ENCODE results near the gene APELA. TPM values are rescaled to one million over a fixed set of nuclear protein-coding genes. Genes with fewer than 3 reads are reported as not detected.
"Not testable (repeated sequence)": the region's sequence is repeated elsewhere in the genome, so short reads cannot be mapped to it uniquely, and the experiment has no call there.

The APELA gene
- total and polyA plus RNA-seq, 3 donors from 2014 or later = not detected

DNA sequence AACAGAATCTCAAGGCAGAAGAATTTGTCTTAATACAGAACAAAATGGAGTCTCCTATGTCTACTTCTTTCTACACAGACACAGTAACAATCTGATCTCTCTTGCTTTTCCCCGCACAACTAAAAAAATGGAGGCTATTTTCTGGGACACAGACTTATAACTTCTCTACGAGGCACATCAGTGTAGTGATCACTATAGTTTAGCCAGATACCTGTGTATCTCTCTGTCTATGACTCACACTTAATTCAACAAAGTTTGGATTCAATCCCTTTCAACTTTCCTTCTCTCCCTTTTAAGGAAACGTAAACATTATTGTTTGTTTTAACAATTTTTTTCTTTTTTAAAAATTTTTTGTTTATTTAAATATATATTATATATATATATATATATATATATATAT is 29.4 kb downstream of the APELA start:
- Histone ChIP-seq H3K27me3 (no peaks in the 10 kb centered on the region), H3K36me3 (ENCODE audit: low read depth, missing control alignments) (no peaks in the 10 kb centered on the region), H3K4me3 (no peak overlapping the region), H3K4me1 (no peaks in the 10 kb centered on the region), H3K27ac (no peak overlapping the region), H3K9me3 (no peaks in the 10 kb centered on the region)
- intact Hi-C loops (cut with DNase I; ENCODE audit: low total_unique reads) = no loop called here
- WGBS, 2 donors = 60 to 83% methylated on average over 3 of the region's 3 CpGs
- DNase-seq = no peak
- TF ChIP-seq, protein P1, sequence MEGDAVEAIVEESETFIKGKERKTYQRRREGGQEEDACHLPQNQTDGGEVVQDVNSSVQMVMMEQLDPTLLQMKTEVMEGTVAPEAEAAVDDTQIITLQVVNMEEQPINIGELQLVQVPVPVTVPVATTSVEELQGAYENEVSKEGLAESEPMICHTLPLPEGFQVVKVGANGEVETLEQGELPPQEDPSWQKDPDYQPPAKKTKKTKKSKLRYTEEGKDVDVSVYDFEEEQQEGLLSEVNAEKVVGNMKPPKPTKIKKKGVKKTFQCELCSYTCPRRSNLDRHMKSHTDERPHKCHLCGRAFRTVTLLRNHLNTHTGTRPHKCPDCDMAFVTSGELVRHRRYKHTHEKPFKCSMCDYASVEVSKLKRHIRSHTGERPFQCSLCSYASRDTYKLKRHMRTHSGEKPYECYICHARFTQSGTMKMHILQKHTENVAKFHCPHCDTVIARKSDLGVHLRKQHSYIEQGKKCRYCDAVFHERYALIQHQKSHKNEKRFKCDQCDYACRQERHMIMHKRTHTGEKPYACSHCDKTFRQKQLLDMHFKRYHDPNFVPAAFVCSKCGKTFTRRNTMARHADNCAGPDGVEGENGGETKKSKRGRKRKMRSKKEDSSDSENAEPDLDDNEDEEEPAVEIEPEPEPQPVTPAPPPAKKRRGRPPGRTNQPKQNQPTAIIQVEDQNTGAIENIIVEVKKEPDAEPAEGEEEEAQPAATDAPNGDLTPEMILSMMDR (IDR thresholded peaks at IDR 0.05) = no peak
- no peak for TF ChIP-seq POLR2A (IDR thresholded peaks at IDR 0.05)

GRCh38 chr4:164913506-164913905 is 36.5 kb downstream of the APELA start:
- H3K9me3 ChIP-seq; H3K27me3 ChIP-seq; H3K27ac ChIP-seq; H3K36me3 ChIP-seq (ENCODE audit: low read depth, missing control alignments); DNase-seq; H3K4me3 ChIP-seq; intact Hi-C loops (cut with DNase I; ENCODE audit: low total_unique reads); H3K4me1 ChIP-seq: not testable (repeated sequence)
- 84 to 94% methylated on average over 2 of the region's 2 CpGs for WGBS, 2 donors

DNA sequence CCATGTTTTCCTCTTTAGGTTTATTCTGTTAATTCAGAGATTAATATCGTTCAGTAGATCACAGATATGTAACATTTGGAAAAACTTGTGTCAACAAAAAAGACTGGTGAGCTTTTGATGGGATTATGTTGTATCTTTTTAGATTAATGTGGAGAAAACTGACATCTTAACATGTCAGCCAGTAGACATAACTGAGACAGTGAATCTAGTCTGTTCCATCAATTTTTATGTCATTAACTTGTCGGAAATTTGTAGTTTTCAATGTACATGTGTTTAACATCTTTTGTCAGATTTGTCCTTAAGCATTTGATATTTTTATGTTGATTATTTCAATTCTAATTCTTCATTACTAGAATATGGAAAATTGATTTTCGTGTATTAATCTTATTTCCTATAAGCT is 42.0 kb downstream of the APELA start:
- H3K27ac ChIP-seq = no peak overlapping the region
- 76 to 78% methylated on average over 3 of the region's 3 CpGs for WGBS, 2 donors

GRCh38 chr4:164924670-164925238 is 47.8 kb downstream of the APELA start:
- DNase-seq = no peak
- WGBS, 2 donors = 85 to 94% methylated on average over 3 of the region's 3 CpGs
- TF ChIP-seq, protein P1 (IDR thresholded peaks at IDR 0.05) = no peak
- TF ChIP-seq POLR2A (IDR thresholded peaks at IDR 0.05) = no peak
- intact Hi-C loops (cut with DNase I; ENCODE audit: low total_unique reads) = no loop called here
- no peaks in the 10 kb centered on the region for H3K36me3 ChIP-seq (ENCODE audit: low read depth, missing control alignments)
- no peaks in the 10 kb centered on the region for H3K27me3 ChIP-seq
- H3K4me3 ChIP-seq = no peak overlapping the region
- H3K9me3 ChIP-seq = no peaks in the 10 kb centered on the region
- H3K27ac ChIP-seq = no peak overlapping the region
- no peaks in the 10 kb centered on the region for H3K4me1 ChIP-seq

More for the DNA sequence above, 42.0 kb downstream of the APELA start:
- no peaks in the 10 kb centered on the region for H3K9me3 ChIP-seq
- DNase-seq = no peak
- no peaks in the 10 kb centered on the region for H3K27me3 ChIP-seq
- intact Hi-C loops (cut with DNase I; ENCODE audit: low total_unique reads) = no loop called here
- no peak overlapping the region for H3K4me3 ChIP-seq
- no peaks in the 10 kb centered on the region for H3K36me3 ChIP-seq (ENCODE audit: low read depth, missing control alignments)
- H3K4me1 ChIP-seq = no peaks in the 10 kb centered on the region
- TF ChIP-seq, protein P1 (IDR thresholded peaks at IDR 0.05) = no peak
- TF ChIP-seq POLR2A (IDR thresholded peaks at IDR 0.05) = no peak

DNA sequence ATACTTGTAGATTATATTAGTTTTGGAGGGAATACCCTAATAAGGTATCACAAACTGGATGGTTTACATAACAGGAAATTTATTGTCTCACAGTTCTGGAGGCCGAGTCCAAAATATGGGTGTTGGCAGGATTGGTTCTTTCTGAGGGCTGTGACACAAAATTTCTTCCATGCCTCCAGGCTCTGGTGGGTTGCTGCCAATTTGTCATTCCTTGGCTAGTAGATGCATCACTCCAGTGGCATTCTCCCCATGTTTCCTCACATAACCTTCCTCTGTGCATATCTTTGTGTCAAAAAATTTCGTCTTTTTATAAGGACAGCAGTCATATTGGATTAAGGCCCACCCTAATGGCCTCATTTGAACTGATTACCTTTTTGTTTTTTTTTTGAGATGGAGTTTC is 49.3 kb downstream of the APELA start:
- Histone ChIP-seq H3K36me3 (ENCODE audit: low read depth, missing control alignments) (no peaks in the 10 kb centered on the region), H3K27me3 (no peaks in the 10 kb centered on the region), H3K9me3 (no peaks in the 10 kb centered on the region), H3K4me3 (no peak overlapping the region), H3K4me1 (no peaks in the 10 kb centered on the region), H3K27ac (no peak overlapping the region)
- 87 to 90% methylated on average over 2 of the region's 2 CpGs for WGBS, 2 donors
- intact Hi-C loops (cut with DNase I; ENCODE audit: low total_unique reads) = no loop called here
- no peak for DNase-seq
- TF ChIP-seq, protein P1 (IDR thresholded peaks at IDR 0.05) = no peak
- no peak for TF ChIP-seq POLR2A (IDR thresholded peaks at IDR 0.05)

DNA sequence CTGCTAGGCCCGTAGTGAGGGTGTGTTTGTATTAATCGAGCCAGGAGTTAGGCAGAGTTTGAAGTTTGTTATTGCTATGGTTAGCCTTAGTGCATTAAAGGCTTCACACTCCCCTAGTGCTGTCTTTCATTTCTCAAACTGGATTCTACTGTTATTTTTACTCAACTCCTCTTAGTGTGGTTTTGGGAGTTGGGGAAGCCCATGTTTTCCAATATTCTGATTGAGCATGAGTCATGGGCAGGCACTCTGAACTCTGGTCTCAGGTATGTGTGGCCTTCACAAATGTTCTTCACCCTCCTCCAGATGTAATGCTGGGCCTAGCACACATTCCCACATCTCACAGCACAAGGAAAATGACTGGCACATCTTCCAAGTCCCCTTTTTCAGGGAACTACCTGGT is 50.1 kb downstream of the APELA start:
- intact Hi-C loops (cut with DNase I; ENCODE audit: low total_unique reads); H3K4me3 ChIP-seq: not testable (repeated sequence)

More for the DNA sequence above, 50.1 kb downstream of the APELA start:
- H3K4me1 ChIP-seq; DNase-seq; H3K36me3 ChIP-seq (ENCODE audit: low read depth, missing control alignments); H3K27ac ChIP-seq; H3K27me3 ChIP-seq; H3K9me3 ChIP-seq: not testable (repeated sequence)
- WGBS, 2 donors = 85 to 93% methylated on average over 2 of the region's 2 CpGs

All from testis (tissue), 3 donors.